Measurements from ENCODE around the gene CADPS2.

Gene CADPS2

DNA sequence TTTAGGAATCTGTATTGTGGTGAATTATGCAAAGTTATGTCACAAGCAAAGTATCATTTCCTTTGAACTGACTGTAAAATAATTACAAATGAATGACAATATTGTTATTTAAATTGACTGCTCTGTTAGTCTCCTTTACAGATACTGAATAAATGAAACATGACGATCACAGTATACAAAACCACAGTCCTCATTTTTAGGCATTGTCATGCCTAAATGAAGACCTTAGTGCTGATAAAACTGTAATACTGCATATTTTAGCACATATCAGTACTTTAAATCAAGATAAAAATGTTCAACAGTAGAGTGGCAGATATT lies 542.0 kb downstream of the CADPS2 start:
- DNase-seq = no peak

DNA sequence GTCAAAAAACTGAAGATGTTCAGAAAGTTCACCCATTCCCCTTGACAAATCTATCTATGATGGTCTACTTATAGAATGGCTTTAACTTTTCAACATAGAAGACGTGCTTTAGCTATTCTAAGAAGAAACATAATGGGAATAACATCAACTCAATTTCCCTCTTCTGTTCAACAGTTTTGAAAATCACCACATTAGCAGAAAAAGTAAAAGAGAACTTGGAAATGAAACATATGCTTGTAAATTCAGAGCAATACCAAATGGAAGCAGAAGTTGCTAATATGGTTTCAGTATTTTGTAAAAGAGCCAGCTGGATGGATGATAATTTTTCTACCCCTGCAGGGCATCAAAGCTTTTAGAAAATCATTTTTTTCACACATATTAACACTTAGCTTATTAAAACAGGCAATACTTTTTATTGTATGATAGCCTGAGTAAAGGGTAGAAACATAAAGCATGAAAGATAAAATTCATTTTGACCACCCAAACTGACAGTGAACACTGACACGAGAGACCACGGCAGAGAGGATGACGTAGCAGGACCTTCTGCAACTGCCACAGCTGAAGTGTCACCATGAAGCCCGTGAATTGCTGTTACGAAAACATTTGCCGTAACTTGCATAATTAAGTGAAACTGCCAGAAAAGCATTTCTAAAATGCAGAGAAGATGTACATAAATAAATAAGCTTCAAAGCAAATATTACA lies 542.5 kb downstream of the CADPS2 start:
- DNase-seq = no peak

DNA sequence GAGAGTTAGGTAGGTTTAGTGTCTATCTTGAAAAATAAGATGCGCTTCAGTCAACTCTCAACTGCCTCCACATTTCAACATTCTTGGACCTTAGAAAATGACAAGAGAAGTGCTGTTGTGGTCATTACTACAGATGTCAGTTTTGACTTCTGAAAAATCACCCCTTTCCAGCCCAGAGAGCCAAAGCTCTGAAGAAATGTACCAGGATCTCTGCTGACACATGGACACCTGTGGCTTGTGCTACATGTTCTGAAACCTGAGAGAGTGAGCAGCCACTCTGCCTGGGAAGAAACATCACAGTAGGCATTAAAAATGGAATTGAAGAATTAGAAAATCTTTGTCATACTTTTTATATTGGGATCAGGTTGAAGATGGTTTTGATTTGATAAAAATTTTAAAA lies 545.8 kb downstream of the CADPS2 start:
- no peak for DNase-seq

DNA sequence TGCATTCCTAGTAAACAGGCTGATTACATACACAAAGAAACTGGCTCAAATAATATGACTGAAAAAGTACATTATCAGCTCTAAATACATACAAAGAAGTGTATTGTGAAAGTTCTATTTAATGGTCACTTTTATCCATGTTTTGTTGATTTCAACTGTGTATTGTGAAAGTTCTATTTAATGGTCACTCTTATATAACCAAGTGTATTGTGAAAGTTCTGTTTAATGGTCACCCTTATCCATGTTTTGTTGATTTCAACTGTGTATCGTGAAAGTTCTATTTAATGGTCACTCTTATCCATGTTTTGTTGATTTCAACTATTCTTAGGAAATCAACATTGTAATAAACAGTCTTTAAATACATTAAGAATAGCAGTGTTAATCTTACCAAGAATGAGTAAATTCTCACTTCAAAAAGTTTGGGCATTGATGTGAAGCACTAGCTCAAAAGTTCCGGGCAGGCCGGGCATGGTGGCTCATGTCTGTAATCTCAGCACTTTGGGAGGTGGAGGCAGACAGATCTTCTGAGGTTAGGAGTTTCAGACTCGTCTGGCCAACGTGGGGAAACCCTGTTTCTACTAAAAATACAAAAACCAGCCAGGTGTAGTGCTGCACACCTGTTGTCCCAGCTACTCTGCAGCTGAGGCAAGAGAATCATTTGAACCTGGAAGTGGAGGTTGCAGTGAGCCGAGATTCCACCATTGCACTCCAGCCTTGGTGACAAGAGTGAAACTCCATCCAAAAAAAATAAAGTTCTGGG lies 546.9 kb downstream of the CADPS2 start:
- DNase-seq = no peak

DNA sequence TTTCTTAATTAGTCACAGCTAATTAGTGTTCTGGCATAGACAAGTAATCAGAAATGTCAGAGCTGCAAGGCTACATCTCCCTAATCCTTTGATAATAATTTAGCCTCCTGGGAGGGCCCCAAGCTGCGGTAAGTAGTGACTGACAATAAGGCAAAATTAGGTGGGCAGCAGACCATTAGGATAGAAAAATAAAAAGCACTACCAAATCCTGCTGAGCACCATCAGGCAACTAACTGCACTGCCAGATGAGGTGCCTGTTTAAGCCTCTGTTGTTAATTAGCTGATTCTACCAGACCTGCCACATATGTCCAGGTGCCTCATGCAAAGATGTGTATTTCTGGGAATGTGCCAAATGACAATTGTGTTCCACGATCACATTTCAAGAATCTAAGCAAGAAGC lies 549.2 kb downstream of the CADPS2 start:
- no peak for DNase-seq

DNA sequence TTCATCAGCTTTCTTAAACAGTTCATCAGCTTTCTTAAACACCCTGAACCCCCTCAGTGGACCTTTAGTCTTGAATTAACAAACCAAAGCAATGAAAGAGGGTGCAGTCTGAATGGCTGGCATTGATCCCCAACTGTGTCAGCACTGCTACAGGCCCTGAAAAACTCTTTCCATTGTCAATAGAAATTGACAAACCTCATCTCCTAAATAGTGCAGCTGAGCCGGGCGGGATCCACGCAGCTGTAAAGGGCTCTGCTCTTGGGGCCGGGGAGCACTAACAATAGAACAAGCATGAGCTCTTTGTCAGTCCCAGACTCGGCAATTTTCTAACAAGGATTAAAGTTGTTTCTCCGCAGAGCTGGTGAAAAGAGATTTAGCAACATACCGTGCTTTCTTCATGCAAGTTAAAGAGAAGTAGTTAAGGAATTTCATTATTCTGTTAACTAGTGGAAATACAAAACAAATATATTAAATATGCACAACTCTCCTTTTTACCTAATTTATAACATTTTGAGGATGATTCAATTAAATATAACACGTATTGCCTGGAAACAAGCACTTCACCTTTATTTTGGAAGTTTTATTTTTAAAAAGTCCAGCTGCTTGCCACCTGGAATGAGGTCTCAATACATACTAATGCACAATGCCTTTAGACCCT lies 557.0 kb downstream of the CADPS2 start:
- DNase-seq = no peak

DNA sequence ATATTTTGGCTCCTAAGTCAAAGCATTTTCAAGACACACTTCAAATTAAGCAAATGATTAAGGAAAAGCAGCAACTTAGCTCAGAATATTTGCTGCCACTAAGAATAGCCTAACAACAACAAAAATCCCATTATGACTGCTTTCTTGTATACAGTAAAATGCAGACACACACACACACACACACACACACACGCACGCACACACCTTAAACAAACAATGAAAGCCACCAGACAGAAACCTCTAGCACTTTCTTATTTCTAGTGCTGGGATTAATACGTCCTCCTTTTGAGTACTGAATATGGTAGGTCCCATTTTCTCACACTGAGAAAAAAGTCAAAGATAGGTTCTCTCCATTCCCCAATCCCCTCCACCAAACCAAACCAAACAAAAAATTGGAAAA lies 558.3 kb downstream of the CADPS2 start:
- DNase-seq = no peak

DNA sequence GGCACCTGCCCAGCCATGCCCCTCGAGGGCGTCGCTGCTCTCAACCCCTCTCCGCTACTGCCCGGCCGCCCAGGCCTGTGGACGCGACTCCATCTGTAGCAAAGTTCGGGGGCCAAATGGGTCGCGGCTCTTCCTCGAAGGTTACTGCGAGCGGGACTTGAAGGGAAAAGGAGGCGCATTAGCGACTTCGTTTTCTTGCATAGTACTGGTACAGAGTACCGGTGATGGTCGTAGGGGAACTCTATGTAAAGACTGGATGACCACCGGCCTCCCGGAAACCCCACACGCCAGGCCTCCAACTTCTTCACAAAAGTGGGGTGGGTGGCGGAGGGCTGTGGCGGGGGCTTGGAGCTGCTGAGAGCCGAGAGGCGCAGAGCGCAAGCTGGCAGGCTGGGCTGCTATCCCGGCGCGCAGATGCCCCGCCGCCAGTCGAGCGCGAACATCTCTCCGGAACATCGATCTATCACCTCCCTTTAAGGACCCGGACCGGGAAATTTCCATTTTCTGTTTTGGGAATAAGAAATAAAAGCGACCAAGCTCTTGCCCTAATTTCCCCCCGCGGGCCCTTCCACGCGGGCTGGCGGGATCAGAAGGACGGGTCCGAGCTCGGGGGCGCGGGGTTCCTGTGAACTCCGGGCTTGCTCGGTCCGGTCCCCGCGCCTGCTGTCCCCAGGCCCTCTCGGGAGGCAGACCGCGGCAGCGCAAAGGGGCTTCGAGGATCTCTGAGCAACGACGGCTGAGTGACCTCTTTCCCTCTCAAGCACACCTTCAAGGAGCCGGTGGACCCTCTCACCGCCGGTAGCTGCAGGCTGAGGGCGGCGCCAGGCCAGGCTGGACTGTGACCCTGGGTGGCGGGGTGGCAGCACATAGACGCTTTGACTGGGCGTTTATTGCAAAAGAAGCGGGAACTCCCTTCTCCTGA lies 569.5 kb downstream of the CADPS2 start:
- no peak for DNase-seq

DNA sequence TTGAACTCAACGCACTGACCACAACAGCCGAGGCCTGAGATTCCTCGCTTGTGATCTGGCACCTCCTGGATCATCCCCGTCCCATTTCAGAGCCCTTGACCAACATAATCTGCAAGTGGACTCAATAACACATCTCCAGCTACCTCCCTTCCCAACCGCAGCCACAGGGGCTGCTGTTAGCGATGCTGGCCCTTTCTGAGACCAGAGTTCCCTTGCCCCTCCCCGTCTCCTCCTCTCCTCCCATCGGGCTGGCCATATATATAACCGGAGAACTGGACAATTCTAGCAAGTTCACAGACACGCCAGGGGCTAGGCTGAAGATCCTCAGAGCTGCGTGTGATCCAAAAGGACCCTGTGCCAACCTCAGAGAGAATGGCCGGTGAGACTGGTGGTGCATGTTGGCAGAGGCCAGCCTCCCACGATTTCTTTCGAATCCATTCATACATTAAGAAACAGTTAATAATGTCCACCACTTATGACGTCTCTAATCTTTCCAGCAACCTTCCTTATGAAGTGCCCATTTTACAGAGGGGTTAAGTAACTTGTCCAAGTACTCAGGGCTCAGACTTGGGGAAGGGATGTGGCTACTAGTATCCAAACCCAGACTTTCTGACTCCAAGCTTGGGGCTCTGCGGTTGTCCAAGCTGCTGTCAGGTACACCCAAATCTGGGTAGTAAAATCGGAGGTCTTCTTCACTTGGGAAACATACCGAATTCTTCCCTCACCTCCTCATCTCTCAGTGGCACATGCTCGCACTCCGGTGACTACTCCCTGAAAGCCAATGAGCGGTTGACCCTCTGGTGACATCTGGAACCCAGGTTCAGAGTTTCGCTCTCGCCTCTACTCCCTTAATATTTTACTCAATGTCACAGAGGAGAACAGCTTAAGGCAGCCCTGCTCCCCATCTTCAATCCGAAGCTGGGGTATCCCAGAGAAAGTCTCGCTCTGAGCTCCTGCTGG lies 570.5 kb downstream of the CADPS2 start:
- no peak for DNase-seq

DNA sequence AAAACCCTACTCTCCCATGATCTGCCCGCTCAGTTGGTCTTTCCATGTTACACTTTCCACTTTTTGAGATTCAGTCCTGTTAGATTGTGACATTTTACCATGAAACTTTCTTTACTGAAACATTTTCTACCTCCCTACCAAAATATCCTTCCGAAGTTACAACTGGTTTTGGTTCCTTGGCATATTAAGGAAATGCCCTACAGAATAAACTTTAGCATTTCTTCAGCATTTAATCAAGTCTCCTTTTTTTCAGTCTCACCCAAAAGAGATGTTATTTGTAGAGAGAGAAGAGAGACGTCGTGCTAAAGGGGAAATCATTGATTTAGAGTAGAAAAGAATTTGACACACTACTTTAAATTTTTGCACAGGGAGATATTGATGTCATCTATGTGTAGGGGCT lies 572.0 kb downstream of the CADPS2 start:
- DNase-seq = no peak

DNA sequence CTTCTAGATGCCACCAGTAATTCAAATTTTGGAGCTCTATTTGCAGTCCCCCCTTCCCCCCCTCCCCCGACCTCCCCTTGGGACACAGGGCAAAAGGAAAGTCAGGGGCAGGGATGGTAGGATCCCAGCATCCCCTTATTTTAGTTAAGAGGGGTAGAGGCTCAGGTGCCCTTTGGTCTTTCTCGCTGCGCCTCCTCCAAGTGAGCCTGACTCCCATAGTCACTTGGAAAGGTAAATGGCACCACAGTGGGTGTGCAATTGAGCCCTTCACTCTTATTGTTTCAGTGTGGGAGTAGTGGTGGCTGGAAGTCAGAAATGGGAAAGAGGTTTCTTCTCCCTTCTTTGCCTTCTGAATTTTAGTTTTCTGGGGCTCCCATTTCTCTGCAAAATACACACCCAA lies 573.5 kb downstream of the CADPS2 start:
- DNase-seq = no peak

DNA sequence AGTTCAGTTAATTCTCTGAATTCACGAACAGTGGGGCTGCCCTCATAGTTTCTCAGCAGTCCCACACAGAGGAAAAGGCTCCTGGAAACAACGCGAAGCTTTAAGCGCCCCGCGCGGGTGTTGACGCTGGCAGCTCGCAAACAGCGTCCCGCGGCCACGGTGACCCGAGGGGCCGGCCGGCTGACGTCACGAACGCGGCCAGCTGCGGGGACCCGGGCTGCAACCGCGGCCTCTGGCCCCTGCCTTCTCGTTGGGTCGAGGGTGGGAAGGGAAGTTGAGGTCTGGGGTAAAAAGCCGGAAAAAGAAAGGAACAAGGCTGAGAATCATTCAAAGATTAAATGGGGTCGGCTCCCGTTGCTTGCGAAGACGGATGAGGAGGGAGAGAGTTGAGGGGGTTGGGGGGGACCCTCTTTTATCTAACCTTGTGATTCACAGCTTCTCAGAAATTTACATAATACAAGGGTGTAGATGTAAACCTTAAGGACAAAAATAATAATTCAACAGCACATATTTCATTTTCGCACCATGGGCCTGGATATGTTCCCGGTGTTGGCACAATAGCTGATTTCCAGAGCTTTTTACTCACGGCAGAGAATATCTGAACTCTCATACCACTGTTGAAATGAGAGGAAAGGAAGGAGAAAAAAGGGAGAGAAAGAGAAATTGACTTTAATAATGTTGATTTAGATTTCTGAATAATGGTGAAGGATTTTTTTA lies 574.4 kb downstream of the CADPS2 start:
- DNase-seq = no peak

DNA sequence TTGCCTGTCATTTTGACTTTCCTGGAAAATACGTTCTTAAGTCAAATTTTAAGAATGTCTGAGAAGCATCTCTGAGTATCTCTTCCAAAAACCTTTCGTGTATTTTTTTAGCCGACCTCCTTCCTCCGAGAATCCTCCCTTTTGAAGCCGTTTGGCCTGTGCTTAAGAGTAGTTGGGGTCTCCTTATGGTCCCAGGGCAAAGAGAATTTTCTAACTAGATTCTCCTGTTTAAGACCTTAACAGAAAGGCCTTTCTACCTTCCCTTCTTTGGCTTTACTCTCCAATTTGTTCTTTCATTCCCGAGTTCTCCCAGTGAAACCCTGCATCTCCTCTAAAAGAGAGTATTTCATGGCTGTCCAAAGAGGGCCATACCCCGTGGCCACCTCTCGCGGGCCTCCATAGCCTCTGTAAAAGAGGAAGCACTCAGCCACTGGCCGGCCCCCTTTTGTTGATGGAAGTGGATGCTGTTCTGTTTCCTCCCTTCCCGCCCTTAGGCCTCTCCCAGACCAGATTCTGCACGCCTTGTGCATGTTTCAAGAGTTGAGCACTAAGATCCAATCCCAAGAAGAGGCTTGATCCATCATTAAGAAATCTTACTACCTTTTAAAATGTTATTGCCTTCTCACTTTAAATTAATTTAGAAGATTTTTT lies 575.1 kb downstream of the CADPS2 start:
- no peak for DNase-seq

DNA sequence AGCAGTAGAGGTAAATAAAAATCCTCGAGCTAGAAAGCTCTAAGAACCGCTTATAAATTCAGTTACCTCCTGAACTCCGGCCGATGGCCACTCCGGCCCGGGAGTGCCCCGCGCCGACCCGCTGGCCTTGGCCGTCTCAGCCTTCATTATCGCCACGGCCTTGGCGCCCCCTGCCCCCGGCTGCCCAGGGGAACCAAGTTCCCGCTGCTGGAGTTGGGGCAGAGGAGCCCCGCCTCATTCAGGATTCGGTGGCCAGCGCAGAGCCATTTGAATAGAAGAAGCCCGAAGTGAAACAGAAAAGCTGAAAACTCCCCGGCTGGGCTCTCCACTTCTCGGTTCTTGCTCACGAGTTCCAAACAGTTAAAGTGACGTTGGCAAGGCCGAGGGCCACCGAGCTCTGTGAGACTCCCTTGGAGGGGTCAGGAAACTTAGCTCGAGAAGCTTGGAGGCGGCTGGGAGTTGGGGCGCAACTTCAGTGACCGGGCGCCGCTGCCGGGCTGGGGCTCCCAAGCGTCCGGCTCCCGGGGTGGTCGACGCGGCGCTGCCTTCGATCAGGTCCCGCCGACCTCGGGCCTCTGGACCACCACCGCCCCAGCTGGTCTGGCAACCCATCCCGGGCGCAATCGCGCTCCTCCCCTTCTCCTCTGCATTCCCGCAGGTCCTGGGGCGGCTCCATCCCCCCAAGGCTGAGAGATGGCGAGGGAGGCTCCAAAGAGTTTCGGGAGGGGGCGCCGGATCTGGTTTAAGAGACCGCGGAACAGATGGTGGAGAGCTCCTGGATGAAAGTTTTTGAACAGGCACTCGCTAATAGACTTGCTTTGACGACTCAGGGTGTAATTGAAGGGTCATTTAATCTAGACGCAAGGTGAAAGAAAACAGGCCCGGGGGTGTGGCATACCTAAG lies 575.9 kb downstream of the CADPS2 start:
- no peak for DNase-seq

DNA sequence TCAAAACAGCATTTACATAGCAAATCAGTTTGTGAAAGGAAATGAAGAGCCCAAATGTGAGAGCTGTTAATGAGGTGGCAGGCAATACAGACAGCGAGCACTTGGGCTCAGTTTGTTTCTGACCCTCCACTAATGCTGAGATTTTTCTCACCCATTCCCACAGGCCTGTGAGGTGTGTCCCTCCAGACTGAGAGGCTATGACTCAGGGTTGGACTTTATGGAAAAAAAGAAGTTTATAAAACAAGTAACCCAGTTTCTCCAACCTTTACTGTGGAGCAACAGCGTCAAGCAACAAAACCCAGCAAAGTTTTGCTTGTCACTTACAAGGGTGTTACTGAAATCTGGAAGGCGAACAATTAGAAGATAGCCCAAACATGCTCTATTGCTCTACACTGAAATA lies 576.8 kb downstream of the CADPS2 start:
- DNase-seq = no peak

DNA sequence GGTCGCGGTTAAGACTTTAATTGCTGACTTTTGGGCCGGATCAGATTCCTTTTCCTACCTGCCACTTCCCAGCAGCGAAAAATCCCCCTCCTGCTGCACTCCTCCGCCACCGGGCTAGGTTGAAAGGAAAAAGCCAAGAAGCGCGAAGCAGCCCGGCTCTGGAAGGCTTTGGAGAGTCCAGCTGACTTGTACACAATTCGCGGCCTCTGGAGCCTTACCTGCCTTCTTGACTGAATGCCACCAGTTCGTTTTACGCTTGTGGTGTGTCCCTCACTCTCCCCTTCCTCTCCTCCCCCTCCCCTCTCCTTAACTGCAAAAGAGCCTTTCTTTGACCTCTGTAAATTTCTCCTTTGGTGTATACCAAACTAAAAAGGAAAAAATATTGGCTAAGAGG lies 579.0 kb downstream of the CADPS2 start:
- DNase-seq = no peak

DNA sequence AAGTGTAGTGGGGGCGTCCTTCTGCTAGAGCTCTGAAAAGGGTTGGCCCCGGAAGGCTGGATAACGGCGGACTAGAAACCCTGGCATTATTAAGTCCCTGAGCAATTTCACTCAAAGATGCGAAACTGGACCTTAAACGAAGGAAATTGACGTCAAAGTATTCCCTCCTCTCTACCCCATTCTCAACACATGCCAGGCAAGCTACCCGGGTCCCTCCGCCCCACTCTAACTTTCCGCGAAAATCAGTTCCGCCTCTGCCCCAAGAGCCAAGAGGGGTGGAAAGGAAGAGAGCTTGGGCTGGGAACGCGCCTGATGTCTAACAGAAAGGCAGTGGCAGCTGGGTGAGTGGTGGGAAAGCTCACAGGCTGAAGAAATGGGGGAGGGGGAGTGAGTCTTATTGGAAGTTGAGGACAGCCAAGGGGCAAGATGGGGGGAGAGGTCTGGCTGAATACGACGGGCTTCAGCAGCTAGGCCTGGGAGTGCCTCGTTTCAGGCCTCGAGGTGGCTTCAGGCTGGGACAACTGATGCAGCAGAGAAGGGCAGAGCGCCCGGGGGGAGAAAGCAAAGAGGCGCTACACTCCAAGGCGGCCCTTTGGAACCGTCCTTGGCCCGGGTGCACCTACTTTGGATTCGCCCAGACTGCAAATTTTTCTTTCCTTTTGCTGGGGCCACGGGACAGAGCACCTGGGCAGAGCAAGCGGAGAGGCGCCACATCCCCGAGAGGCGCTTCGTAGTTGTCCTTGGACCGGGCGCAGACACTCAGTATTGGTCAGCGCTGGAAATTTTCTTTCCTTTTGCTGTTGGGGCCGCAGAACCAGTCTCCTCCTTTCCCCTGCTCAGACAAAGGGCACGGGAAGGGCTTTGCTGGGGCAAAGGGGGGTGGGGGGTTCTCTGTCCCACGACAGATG lies 579.7 kb downstream of the CADPS2 start:
- DNase-seq = no peak

DNA sequence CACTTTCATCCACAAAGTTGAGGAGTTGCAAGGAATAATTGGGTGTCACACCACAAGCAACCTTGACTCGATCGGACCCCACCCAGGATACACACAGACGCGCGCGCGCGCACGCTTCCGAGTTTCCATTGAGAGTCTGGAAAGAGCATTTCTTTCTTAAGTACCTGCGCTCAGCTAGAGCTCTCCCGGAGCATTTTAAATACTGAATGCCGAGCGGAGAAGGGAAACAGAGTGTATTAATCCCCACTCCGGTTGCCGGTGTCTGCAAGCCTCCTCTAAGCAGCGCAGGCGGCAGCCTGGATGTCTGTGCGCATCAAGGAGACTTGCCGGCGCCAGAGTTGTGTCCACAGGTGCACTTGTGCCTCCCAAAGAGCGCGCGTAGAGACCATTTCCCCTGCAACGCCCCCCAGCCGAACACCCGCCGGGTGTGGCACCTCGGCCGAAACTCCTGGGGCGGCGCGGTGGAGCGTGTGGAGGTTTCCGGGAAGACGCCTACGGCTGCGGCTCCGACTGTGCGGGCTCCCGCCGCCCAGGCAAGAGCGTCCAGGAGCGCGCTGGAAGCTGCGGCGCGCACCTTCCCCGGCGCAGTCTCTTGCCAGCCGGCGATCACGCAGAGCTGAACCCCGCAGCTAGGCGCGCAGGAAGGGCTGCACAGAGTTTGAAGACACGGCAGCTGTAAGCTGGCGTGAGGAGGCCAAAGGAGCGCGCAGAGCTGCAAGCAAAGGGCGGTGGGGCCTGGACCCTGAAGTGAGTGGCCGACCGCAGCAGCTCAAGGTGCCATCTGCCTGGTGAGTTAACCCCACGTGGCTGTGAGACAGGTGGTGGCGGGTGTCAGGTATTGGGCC lies 580.6 kb downstream of the CADPS2 start:
- DNase-seq = no peak

All from NCI-H187 treated with DMSO at 0.1 percent for 48 hours (cell line).